Activated CD8-positive, alpha-beta T cell treated with anti-CD3 and anti-CD28 coated beads for 36 hours (primary cell): ENCODE measurements around the gene GRHL1. TPM values are rescaled to one million over a fixed set of nuclear protein-coding genes. Genes with fewer than 3 reads are reported as not detected.
"Not testable (repeated sequence)": the region's sequence is repeated elsewhere in the genome, so short reads cannot be mapped to it uniquely, and the experiment has no call there.

Experiments
- ATAC-seq: fragments of 200-7000 bp; cut with Tn5 transposase; one replicate; pipeline ENCODE4 v1.10.0; 2021; ENCODE audit warnings: mild to moderate bottlenecking, moderate library complexity
- CTCF ChIA-PET: fragments of 350-600 bp; sonication (Branson Sonifier 250); formaldehyde crosslinking; loops from one replicate; lab custom pipeline; 2021; ENCODE audit warnings: antibody characterized with exemption; lab: Charles Lee
- POLR2A ChIA-PET: fragments of 350-600 bp; sonication (Branson Sonifier 250); formaldehyde crosslinking; loops from one replicate; lab custom pipeline; 2021; ENCODE audit warnings: antibody characterized with exemption; lab: Charles Lee
- DNase-seq: peaks from one replicate; pipeline ENCODE4 v3.0.0-alpha.2; 2020
- H3K27ac Mint-ChIP-seq: one replicate; pipeline ENCODE4 v1.8.0; 2021; ENCODE audit warnings: mild to moderate bottlenecking, mixed read lengths
- H3K27me3 Mint-ChIP-seq: one replicate; pipeline ENCODE4 v1.8.0; 2021; ENCODE audit warnings: mixed read lengths
- H3K36me3 Mint-ChIP-seq: one replicate; pipeline ENCODE4 v1.8.0; 2021; ENCODE audit warnings: low read depth, mixed read lengths
- H3K4me1 Mint-ChIP-seq: one replicate; pipeline ENCODE4 v1.8.0; 2021; ENCODE audit warnings: low read depth, mixed read lengths
- H3K4me3 Mint-ChIP-seq: one replicate; pipeline ENCODE4 v1.8.0; 2021; ENCODE audit warnings: mild to moderate bottlenecking, moderate library complexity, mixed read lengths
- H3K9me3 Mint-ChIP-seq: one replicate; pipeline ENCODE4 v1.8.0; 2021; ENCODE audit warnings: mixed read lengths
- CTCF ChIP-seq: fragments of 200-600 bp; IDR thresholded peaks from one replicate; pipeline ENCODE4 v1.8.0; 2022; ENCODE audit warnings: antibody characterized with exemption, mild to moderate bottlenecking
- intact Hi-C: fragments of 100-400 bp; cut with micrococcal nuclease; formaldehyde crosslinking; loops from one replicate; pipeline ENCODE4 v1.10.0; 2022
- total RNA-seq, 2 experiments: library from RNA; stranded (reverse); gene quantifications; one replicate each; pipeline ENCODE4 v1.2.3, GENCODE V29; 2021

GRHL1 gene
- total RNA-seq, 2 experiments from 2014 or later, result 0.20 to 0.25 TPM

DNA sequence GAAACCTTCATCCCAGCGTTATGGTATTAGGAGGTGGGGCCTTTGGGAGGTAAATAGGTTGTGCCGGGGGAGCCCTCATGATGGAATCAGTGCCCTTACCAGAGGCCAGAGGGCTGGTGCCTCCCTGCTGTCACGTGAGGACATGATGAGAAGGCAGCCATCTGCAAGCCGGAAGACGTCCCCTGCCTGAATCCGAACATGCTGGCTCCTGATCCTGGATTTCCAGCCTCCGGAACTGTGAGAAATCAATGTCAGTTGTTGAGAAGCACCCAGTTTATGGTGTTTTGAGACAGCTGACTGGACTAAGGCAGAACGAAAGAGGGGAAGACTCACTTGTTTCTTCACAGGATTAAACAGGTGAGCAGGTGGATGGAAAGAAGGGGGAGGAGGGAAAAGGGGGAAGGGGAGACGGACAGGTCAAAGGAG lies 78.8 kb downstream of the GRHL1 start:
- no peak for TF ChIP-seq CTCF
- Mint-ChIP-seq H3K27ac (no peak overlapping the region), H3K27me3 (no peaks in the 10 kb centered on the region), H3K9me3 (no peaks in the 10 kb centered on the region), H3K4me3 (no peak overlapping the region), H3K36me3 (no peaks in the 10 kb centered on the region), H3K4me1 (peaks cover 22% of the 10 kb centered on the region)
- ATAC-seq (no peak), DNase-seq (no peak)
- ChIA-PET POLR2A (interaction anchor here (0.7 to 0.8 kb wide), 2 partner anchors 14 to 244 kb away, joined by 3 read pairs; no protein-coding TSS in a partner anchor), CTCF (interaction anchor here (1.2 to 5.5 kb wide), 3 partner anchors 12 to 216 kb away, joined by 4 to 44 read pairs (median 9); no protein-coding TSS in a partner anchor)
- intact Hi-C loops, result no loop called here

DNA sequence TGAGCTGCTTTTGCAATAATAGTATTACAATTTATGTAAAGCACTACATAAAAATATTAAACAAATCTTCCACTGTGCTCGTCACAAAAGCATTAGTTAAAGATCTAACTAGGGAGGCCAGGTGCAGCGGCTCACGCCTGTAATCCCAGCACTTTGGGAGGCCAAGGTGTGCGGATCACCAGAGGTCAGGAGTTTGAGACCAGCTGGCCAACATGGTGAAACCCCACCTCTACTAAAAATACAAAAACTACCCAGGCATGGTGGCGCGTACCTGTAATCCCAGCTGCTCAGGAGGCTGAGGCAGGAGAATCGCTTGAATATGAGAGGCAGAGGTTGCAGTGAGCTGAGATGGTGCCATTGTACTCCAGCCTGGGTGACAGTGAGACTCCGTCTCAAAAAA lies 79.3 kb downstream of the GRHL1 start:
- H3K4me1 Mint-ChIP-seq, result peaks cover 26% of the 10 kb centered on the region
- DNase-seq, H3K27ac Mint-ChIP-seq, ATAC-seq, H3K4me3 Mint-ChIP-seq, H3K9me3 Mint-ChIP-seq, intact Hi-C loops, H3K36me3 Mint-ChIP-seq, H3K27me3 Mint-ChIP-seq: not testable (repeated sequence)
- ChIA-PET POLR2A (interaction anchor here (0.7 to 0.8 kb wide), 2 partner anchors 14 to 244 kb away, joined by 3 read pairs; no protein-coding TSS in a partner anchor), CTCF (interaction anchor here (1.2 to 5.5 kb wide), 3 partner anchors 12 to 217 kb away, joined by 4 to 44 read pairs (median 9); no protein-coding TSS in a partner anchor)

DNA sequence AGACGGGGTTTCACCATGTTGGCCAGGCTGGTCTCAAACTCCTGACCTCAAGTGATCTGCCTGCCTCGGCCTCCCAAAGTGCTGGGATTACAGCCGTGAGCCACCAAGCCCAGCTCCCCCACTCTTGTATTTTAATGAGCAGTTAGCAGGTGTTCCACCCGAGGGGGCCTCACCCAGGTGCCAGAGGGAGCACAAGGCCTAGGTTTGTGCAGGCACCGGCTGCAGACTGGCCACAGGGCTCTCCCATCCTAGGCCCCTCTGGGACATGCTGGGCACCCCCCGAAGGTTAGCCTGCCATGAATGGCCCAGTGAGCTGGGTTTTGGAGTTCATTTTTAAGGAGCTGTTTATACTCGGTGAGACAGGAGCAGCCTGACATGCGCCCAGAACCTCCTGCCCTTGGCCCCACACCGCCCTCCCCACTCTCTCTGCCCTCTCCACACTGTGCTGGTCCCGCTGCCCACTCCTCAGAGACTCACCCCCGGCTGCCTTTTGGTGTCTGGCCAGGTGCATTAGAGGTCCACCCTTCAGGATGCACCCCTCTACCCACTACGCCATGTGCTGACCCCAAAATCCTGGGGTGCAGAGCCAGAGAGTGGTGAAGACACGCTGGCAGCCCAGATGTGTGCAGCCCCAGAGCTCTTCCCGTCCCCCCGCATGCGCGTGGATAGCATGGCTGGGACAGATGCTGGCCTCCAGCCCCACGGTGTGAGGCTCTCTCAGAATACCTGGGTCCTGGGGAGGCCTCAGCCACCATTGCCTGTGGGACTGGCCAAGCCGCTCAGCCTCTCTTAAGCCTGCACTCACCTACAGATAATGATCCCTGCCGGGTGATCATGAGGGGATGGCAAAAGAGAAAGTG lies 80.6 kb downstream of the GRHL1 start:
- H3K27me3 Mint-ChIP-seq, result no peaks in the 10 kb centered on the region
- intact Hi-C loops, result no loop called here
- ChIA-PET CTCF (interaction anchor here (1.0 to 5.5 kb wide), 3 partner anchors 39 to 218 kb away, joined by 4 to 44 read pairs (median 9); no protein-coding TSS in a partner anchor), POLR2A (interaction anchor here (0.5 kb wide), 1 partner anchor 98 kb away, joined by 3 read pairs; no protein-coding TSS in a partner anchor)
- no peaks in the 10 kb centered on the region for H3K9me3 Mint-ChIP-seq
- H3K4me3 Mint-ChIP-seq, result no peak overlapping the region
- H3K27ac Mint-ChIP-seq, result no peak overlapping the region
- H3K4me1 Mint-ChIP-seq, result peaks cover 27% of the 10 kb centered on the region
- no peak for DNase-seq
- TF ChIP-seq CTCF, result no peak
- no peaks in the 10 kb centered on the region for H3K36me3 Mint-ChIP-seq
- no peak for ATAC-seq

GRCh38 chr2:10032746-10033105 lies 81.2 kb downstream of the GRHL1 start:
- CTCF ChIA-PET, result interaction anchor here (5.3 kb wide), 1 partner anchor 14 kb away, joined by 29 read pairs; no protein-coding TSS in a partner anchor
- Mint-ChIP-seq H3K27me3 (no peaks in the 10 kb centered on the region), H3K27ac (no peak overlapping the region), H3K36me3 (no peaks in the 10 kb centered on the region), H3K4me1 (peaks cover 27% of the 10 kb centered on the region), H3K4me3 (no peak overlapping the region), H3K9me3 (no peaks in the 10 kb centered on the region)
- ATAC-seq, result no peak
- POLR2A ChIA-PET, result no interaction called here
- TF ChIP-seq CTCF, result no peak
- DNase-seq, result no peak
- intact Hi-C loops, result no loop called here

DNA sequence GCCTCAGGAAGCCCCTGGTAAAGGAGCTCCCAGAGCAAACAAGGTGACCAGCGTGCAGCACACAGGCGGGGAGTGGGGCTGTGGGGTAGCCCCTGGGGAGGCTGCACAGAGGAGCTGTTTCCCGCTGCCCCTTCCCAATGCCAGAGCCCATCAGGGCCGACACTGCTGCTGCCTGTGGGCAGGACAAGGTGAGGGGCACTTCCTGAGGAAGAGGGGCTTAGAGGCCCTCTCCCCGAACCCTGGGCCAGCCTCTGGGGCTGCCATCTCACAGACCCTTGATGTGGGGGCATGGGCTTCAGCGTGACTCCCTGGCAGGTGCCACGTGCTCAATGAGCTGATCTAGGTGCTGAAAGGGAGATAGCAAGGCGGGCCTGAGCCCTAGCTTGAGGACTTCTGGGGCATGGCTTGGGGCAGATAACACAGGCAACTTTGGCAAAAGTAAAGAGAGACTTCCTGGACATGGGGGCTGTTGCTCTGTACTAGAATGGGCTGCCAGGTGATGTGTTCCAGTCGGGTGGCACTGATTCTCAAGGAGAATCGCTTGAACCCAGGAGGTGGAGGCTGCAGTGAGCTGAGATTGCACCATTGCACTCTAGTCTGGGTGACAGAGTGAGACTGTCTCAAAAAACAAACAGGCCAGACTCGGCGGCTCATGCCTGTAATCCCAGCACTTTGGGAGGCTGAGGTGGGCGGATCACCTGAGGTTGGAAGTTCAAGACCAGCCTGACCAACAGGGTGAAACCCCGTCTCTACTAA lies 81.9 kb downstream of the GRHL1 start:
- no peak overlapping the region for H3K4me3 Mint-ChIP-seq
- no peaks in the 10 kb centered on the region for H3K27me3 Mint-ChIP-seq
- TF ChIP-seq CTCF, result no peak
- ATAC-seq (no peak), DNase-seq (no peak)
- ChIA-PET CTCF (interaction anchor here (0.9 to 5.3 kb wide), 2 partner anchors 14 to 49 kb away, joined by 3 to 29 read pairs; no protein-coding TSS in a partner anchor), POLR2A (interaction anchor here (1.7 kb wide), 1 partner anchor 9 kb away, joined by 7 read pairs; no protein-coding TSS in a partner anchor)
- no peaks in the 10 kb centered on the region for H3K36me3 Mint-ChIP-seq
- no peaks in the 10 kb centered on the region for H3K9me3 Mint-ChIP-seq
- H3K27ac Mint-ChIP-seq, result no peak overlapping the region
- peaks cover 27% of the 10 kb centered on the region for H3K4me1 Mint-ChIP-seq
- intact Hi-C loops, result no loop called here
